GM12878 (cell line): ENCODE data around the gene ITGAL. TPM values are rescaled to one million over a fixed set of nuclear protein-coding genes. Genes with fewer than 3 reads are reported as not detected.

Experiments
- ATAC-seq: fragments of 200-7000 bp; cut with Tn5 transposase; 3 replicates; pipeline ENCODE4 v1.9.1; 2020; ENCODE audit warnings: mild to moderate bottlenecking, moderate library complexity
- BruUV-seq: library from RNA; stranded (reverse); fragments of 400-500 nt; replicated peaks from 2 replicates; lab custom pipeline; 2021; lab: Mats Ljungman, UMichigan
- CTCF ChIA-PET: fragments of 300-600 bp; sonication (Branson Sonifier 250); formaldehyde crosslinking; extraction: SDS; loops from one replicate; lab custom pipeline; 2021; ENCODE audit warnings: inconsistent platforms; lab: Yijun Ruan, JAX
- POLR2A ChIA-PET: fragments of 350-600 bp; formaldehyde crosslinking; extraction: SDS; loops from one replicate; lab custom pipeline; 2021; ENCODE audit warnings: inconsistent platforms; lab: Charles Lee
- RAD21 ChIA-PET: fragments of 300-600 bp; sonication (Branson Sonifier 250); formaldehyde crosslinking; loops from one replicate; lab custom pipeline; 2023; ENCODE audit warnings: antibody characterized with exemption; ENCODE audit not compliant: unreplicated experiment; lab: Charles Lee
- SMC1A ChIA-PET: fragments of 300-600 bp; sonication (Branson Sonifier 250); formaldehyde crosslinking; loops from one replicate; lab custom pipeline; 2023; ENCODE audit not compliant: unreplicated experiment, uncharacterized antibody; lab: Charles Lee
- DNase-seq: peaks from one replicate; pipeline ENCODE4 v3.0.0-alpha.2; 2011; ENCODE audit warnings: low read depth, low spot score
- FAIRE-seq: peaks from 3 replicates; lab custom pipeline; 2011; peaks lifted over from hg19 to GRCh38; lab: Jason Lieb, UNC
- H2AFZ ChIP-seq: 2 replicates; pipeline ENCODE4 v1.6.0; 2011; ENCODE audit warnings: low read depth, low read length, control low read depth; ENCODE audit not compliant: control insufficient read depth
- H3K27ac ChIP-seq: 2 replicates; pipeline ENCODE4 v1.5.1; 2011; ENCODE audit warnings: control low read depth; ENCODE audit not compliant: control insufficient read depth, insufficient read depth
- H3K27me3 ChIP-seq, 2 experiments: replicated peaks in 1 of 2; 2 replicates each; pipeline versions ENCODE4 v1.6.0 to v1.6.1; 2011; ENCODE audit warnings: low read length in 1 of 2; ENCODE audit not compliant: control insufficient read depth in 2 of 2, insufficient read depth in 2 of 2
- H3K36me3 ChIP-seq, 2 experiments: 2 replicates each; pipeline ENCODE4 v1.5.1; 2011; ENCODE audit warnings: low read length in 1 of 2; ENCODE audit not compliant: control insufficient read depth in 2 of 2, insufficient read depth in 2 of 2
- H3K4me1 ChIP-seq: 2 replicates; pipeline ENCODE4 v1.6.1; 2011; ENCODE audit warnings: mild to moderate bottlenecking, low read length, moderate library complexity, mixed read lengths; ENCODE audit not compliant: control insufficient read depth, insufficient read depth
- H3K4me2 ChIP-seq: 2 replicates; pipeline ENCODE4 v1.6.0; 2011; ENCODE audit warnings: control low read depth; ENCODE audit not compliant: control insufficient read depth, insufficient read depth
- H3K4me3 ChIP-seq: fragments of 200-600 bp; sonication (generic); 2 replicates; pipeline ENCODE4 v1.5.1; 2016
- H3K79me2 ChIP-seq: 2 replicates; pipeline ENCODE4 v1.6.0; 2011; ENCODE audit warnings: low read length; ENCODE audit not compliant: control insufficient read depth, insufficient read depth
- H3K9ac ChIP-seq: 2 replicates; pipeline ENCODE4 v1.8.0; 2011; ENCODE audit warnings: low read length, control low read depth, mixed read lengths; ENCODE audit not compliant: control insufficient read depth, insufficient read depth
- H3K9me3 ChIP-seq: replicated peaks from 3 replicates; pipeline ENCODE4 v1.5.1; 2011; ENCODE audit warnings: mild to moderate bottlenecking, low read length; ENCODE audit not compliant: control insufficient read depth, insufficient read depth
- H4K20me1 ChIP-seq: 2 replicates; pipeline ENCODE4 v1.6.0; 2011; ENCODE audit not compliant: control insufficient read depth, insufficient read depth
- PKNOX1 ChIP-seq: fragments of 450-650 bp; IDR thresholded peaks from 2 replicates; pipeline ENCODE4 v1.6.1; 2016; ENCODE audit warnings: mild to moderate bottlenecking
- TCF3 ChIP-seq: IDR thresholded peaks from 2 replicates; pipeline ENCODE4 v1.6.1; 2012; ENCODE audit warnings: low read depth, mild to moderate bottlenecking, low read length, borderline replicate concordance; ENCODE audit not compliant: insufficient read depth
- WGBS: methylation state at CpG from one replicate; pipeline ENCODE4 v1.1.6; 2016; ENCODE audit warnings: low lambda C conversion rate; ENCODE audit not compliant: insufficient replicate concordance, insufficient coverage; ENCODE audit errors: missing lambda C conversion rate; 5-methylcytosine and 5-hydroxymethylcytosine counted together
- in situ Hi-C: fragments of 300-500 bp; cut with MboI; formaldehyde crosslinking; loops from 9 replicates; pipeline ENCODE4 v1.14.3; 2018; ENCODE audit warnings: mixed read lengths
- intact Hi-C: fragments of 100-400 bp; cut with micrococcal nuclease; formaldehyde crosslinking; loops from one replicate; pipeline ENCODE4 v1.14.2; 2022; ENCODE audit not compliant: unreplicated experiment
- polyA plus RNA-seq, 11 experiments: library from polyadenylated mRNA; depleted of rRNA in 4 of 11; unstranded in 6 of 11; stranded (reverse) in 5 of 11; fragments of >200 nt; fragmentation: Nextera tagmentation in 4 of 11; fragmentation: Illumina TruSeq in 1 of 11; extraction: Ambion mirVana in 4 of 11; extraction: Trizol in 1 of 11; gene quantifications; 1 replicate in 1 of 11; 2 replicates in 10 of 11; pipeline versions ENCODE4 v1.2.1 to v1.2.3, GENCODE V29; 2011 to 2016; ENCODE audit warnings: inconsistent platforms in 2 of 11, missing spikeins in 2 of 11, low read depth in 1 of 11
- total RNA-seq, 4 experiments: library from RNA; depleted of rRNA in 3 of 4; stranded (reverse); fragments of >200 nt in 3 of 4; fragmentation: Illumina TruSeq in 1 of 4; extraction: Trizol in 1 of 4; gene quantifications; 2 replicates each; pipeline versions ENCODE4 v1.2.1 to v1.2.3, GENCODE V29; 2013 to 2021
- TF ChIP-seq, protein P1 (sequence below): IDR thresholded peaks from 2 replicates; pipeline ENCODE4 v1.6.1; 2011; ENCODE audit warnings: borderline replicate concordance, low read depth, mild to moderate bottlenecking, moderate library complexity, mixed read lengths, low read length; ENCODE audit not compliant: insufficient read depth; ENCODE audit errors: extremely low read length
- TF ChIP-seq, protein P2 (sequence below), 3 experiments: IDR thresholded peaks in 2 of 3; conservative IDR thresholded peaks in 1 of 3; 2 replicates each; pipeline ENCODE4 v1.5.1; 2011; ENCODE audit warnings: low read depth in 3 of 3, low read length in 3 of 3, mild to moderate bottlenecking in 3 of 3, control low read depth in 2 of 3, moderate library complexity in 2 of 3, inconsistent platforms in 1 of 3, mixed read lengths in 1 of 3; ENCODE audit not compliant: control insufficient read depth in 2 of 3, insufficient read depth in 1 of 3; ENCODE audit errors: extremely low read depth in 1 of 3

Gene ITGAL
- total and polyA plus RNA-seq, 10 of the 15 experiments (the other 5 are each of a cell fraction or from before 2014, with no cell fraction given) = 10.7 to 170 (median 96.9) TPM

DNA sequence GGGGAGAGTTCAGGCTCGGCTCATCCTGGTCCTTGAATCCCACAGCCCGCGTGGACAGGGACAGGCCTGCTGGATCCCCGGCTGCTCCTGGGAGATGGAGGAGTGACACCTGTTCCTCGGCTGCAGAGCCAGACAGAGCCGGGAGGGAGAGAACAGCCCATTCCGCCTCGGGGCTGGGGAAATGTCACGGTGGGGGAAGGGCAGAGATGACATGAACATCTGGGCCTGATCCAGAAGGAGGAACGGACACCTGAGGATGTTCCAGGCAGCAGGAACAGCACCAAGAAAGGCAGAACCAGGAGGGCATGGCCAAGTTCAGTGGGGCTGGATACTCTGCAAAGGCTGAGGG, 83.6 kb downstream of the ITGAL start (continued):
- TF ChIP-seq, protein P1, sequence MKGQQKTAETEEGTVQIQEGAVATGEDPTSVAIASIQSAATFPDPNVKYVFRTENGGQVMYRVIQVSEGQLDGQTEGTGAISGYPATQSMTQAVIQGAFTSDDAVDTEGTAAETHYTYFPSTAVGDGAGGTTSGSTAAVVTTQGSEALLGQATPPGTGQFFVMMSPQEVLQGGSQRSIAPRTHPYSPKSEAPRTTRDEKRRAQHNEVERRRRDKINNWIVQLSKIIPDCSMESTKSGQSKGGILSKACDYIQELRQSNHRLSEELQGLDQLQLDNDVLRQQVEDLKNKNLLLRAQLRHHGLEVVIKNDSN = no peak

DNA sequence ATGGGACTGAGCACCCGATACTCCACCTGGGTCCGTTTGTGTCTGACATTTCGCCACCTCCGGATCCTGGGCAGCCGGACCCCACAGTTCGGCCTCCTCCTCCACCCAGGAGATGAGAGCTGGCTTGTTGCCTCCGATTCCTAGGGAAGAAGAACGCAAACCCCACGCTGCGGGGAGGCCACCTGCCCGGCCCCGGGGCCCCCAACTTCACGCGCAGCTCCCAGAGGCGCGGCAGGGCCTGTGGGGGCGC, 85.1 kb downstream of the ITGAL start:
- Histone ChIP-seq H3K4me1 (no peaks in the 10 kb centered on the region), H2AFZ (peak overlapping the region; percentile 85), H3K27me3 (no peaks in the 10 kb centered on the region), H3K4me2 (peak overlapping the region; percentile 17), H3K4me3 (peak overlapping the region; percentile 87), H3K36me3 (peaks cover 5 to 10% of the 10 kb centered on the region in 2 experiments; a peak in 3 of 4 replicates), H4K20me1 (no peaks in the 10 kb centered on the region), H3K9me3 (no peaks in the 10 kb centered on the region), H3K9ac (peak overlapping the region; percentile 86), H3K27ac (peak overlapping the region; percentile 85), H3K79me2 (peaks cover 11% of the 10 kb centered on the region)
- SMC1A ChIA-PET = interaction anchor here (1.0 to 2.8 kb wide), 10 partner anchors 8 to 127 kb away, joined by 3 to 47 read pairs (median 6); partner anchors contain the start of genes DCTPP1, ITGAL and ZNF747
- DNase-seq (no peak), ATAC-seq (peak; percentile 9), FAIRE-seq (no peak)
- TF ChIP-seq, protein P2, sequence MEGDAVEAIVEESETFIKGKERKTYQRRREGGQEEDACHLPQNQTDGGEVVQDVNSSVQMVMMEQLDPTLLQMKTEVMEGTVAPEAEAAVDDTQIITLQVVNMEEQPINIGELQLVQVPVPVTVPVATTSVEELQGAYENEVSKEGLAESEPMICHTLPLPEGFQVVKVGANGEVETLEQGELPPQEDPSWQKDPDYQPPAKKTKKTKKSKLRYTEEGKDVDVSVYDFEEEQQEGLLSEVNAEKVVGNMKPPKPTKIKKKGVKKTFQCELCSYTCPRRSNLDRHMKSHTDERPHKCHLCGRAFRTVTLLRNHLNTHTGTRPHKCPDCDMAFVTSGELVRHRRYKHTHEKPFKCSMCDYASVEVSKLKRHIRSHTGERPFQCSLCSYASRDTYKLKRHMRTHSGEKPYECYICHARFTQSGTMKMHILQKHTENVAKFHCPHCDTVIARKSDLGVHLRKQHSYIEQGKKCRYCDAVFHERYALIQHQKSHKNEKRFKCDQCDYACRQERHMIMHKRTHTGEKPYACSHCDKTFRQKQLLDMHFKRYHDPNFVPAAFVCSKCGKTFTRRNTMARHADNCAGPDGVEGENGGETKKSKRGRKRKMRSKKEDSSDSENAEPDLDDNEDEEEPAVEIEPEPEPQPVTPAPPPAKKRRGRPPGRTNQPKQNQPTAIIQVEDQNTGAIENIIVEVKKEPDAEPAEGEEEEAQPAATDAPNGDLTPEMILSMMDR (IDR thresholded peaks at IDR 0.05 in 2 of 3, conservative IDR thresholded peaks at IDR 0.05 in 1 of 3; ENCODE audit: control insufficient read depth in 2 of 3, extremely low read depth in 1 of 3, insufficient read depth in 1 of 3, low read depth in 3 of 3, low read length in 3 of 3) = 0 out of 6 replicates have a peak, but pooled peaks of 1 of the 3 experiments have one; percentile 4
- TF ChIP-seq TCF3 (0 out of 2 replicates have a peak, but pooled peaks have one; percentile 21), PKNOX1 (no peak)
- in situ Hi-C loops = no loop called here
- CTCF ChIA-PET = interaction anchor here (0.6 to 3.6 kb wide), 10 partner anchors 11 to 708 kb away, joined by 3 to 59 read pairs (median 10); partner anchors contain the start of genes DCTPP1 and ZNF747
- POLR2A ChIA-PET = interaction anchor here (0.6 to 5.9 kb wide), 17 partner anchors 8 to 329 kb away, joined by 3 to 109 read pairs (median 3); partner anchors contain the start of genes ZNF688, ZNF747 and ZNF785
- BruUV-seq = no TSS peak
- RAD21 ChIA-PET = interaction anchor here (0.7 to 4.3 kb wide), 16 partner anchors 8 to 128 kb away, joined by 3 to 99 read pairs (median 7); partner anchors contain the start of genes DCTPP1, ZNF688, ZNF747 and ZNF785
- intact Hi-C loops = no loop called here
- WGBS = 1% methylated on average over 17 of the region's 17 CpGs
